Astrocyte of the cerebellum (primary cell): ENCODE measurements around the gene EGR1.
"Not testable (repeated sequence)": the region's sequence is repeated elsewhere in the genome, so short reads cannot be mapped to it uniquely, and the experiment has no call there.

Experiments used
- DNase-seq: peaks from one replicate; pipeline ENCODE4 v3.0.0-alpha.2; 2011; ENCODE audit warnings: low read depth
- H3K4me3 ChIP-seq: 2 replicates; pipeline ENCODE4 v1.5.1; 2011; ENCODE audit warnings: mild to moderate bottlenecking, low read depth, low read length, moderate library complexity
- in situ Hi-C: cut with HindIII; loops from 2 replicates; pipeline ENCODE4 v1.10.0; 2017; ENCODE audit warnings: low sequenced_read_pairs
- TF ChIP-seq, protein P1 (sequence below): IDR thresholded peaks from 2 replicates; pipeline ENCODE4 v1.5.1; 2012; ENCODE audit warnings: low read length, low read depth, moderate library complexity, mild to moderate bottlenecking; ENCODE audit errors: missing control alignments

Gene EGR1

DNA sequence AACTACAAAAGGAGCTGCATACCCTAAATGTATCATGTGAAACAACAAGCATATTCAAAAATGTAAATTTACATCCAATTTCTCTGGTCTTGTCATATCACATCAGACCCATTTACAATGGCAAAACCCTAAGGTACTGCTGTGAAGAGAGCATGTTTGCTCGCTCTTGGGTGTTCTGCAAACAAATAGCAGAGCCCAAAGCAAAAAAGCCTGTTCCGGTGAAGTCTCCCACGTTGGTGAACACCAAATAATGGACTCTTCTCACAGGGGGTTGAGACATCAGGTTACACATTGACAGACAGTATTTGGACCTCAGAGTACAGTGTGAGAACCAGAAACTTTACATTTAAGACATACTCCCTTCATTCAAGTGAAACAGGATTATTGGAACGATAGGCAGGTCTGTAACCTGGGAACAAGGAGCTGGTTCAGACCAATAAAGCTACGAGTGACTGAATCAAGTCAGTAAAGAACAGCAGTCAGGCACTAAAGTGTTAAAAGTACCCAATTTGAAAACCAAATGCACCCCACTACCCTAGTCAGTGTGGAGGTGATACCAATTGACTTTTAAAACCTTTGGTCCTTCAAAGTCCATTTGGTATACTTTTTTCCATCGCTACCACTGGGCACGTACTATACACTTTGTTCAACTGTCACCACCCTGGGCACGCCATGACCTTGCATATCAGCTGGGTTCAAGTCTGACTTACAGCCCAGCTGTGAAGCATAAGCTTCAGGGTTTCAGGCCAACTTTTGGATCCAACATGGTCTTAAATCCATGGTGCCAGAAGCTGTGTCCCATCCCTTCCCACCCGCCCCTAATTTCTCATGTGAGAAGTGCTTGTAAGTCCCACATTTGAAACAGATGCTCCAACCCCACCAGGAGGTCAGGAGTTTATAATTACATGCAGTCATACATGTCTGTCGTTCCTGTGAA lies 41.4 kb downstream of the EGR1 start:
- no peak for DNase-seq
- no peak overlapping the region for H3K4me3 ChIP-seq
- in situ Hi-C loops, result no loop called here
- TF ChIP-seq, protein P1, sequence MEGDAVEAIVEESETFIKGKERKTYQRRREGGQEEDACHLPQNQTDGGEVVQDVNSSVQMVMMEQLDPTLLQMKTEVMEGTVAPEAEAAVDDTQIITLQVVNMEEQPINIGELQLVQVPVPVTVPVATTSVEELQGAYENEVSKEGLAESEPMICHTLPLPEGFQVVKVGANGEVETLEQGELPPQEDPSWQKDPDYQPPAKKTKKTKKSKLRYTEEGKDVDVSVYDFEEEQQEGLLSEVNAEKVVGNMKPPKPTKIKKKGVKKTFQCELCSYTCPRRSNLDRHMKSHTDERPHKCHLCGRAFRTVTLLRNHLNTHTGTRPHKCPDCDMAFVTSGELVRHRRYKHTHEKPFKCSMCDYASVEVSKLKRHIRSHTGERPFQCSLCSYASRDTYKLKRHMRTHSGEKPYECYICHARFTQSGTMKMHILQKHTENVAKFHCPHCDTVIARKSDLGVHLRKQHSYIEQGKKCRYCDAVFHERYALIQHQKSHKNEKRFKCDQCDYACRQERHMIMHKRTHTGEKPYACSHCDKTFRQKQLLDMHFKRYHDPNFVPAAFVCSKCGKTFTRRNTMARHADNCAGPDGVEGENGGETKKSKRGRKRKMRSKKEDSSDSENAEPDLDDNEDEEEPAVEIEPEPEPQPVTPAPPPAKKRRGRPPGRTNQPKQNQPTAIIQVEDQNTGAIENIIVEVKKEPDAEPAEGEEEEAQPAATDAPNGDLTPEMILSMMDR, result no peak

DNA sequence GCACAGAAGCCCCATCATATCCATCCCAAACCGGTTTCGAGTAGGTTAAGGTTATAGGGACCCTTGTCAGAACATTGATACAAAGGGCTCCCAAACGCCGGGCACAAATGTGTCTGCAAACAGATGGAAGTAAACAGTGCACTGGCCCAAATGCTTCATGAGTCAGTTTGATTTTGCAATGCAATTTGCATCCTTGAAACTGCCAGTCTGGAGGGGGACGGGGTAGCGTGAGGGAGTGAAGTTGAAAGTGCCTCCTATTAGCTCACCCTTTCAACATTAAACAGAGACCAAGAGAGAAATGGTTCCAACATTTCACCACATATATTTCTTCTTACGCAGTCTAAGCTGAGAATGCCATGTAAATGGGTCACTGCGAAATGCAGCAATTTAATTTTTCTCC lies 42.2 kb downstream of the EGR1 start:
- in situ Hi-C loops, DNase-seq, H3K4me3 ChIP-seq: not testable (repeated sequence)

DNA sequence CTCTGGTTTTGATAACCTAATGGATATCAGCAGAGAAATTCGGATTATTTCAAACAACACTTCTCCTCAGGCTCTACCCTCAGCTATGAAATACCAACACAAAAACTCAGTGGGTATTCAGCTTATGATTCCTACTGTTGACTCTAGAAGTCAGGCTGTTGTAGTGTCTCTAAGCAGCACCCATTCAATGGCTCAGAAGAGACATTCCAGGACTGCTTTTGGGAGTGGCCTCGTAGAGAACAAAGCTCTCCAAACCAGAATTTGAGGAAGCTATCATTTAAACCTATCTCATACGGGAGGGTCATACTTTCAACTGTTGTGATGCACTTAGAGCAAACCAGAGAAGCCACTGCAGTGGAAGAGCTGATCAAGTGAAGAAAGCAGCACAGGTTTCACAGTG lies 43.7 kb downstream of the EGR1 start:
- in situ Hi-C loops, result no loop called here
- TF ChIP-seq, protein P1, result no peak
- H3K4me3 ChIP-seq, result no peak overlapping the region
- no peak for DNase-seq

DNA sequence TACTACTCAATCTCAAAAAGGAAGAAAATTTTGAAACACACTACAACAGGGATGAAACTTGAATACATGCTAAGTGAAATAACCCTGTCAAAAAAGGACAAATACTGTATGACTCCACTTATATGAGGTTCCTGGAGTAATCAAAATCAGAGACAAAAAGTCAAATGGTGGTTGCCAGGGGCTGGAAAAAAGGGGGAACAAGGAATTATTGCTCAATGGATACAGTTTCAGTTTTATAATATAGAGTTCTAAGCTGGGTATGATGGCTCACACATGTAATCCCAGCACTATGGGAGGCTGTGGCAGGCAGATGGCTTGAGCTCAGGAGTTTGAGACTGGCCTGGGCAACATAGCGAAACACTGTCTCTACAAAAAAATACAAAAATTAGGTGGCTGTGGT lies 48.7 kb downstream of the EGR1 start:
- TF ChIP-seq, protein P1, result no peak
- H3K4me3 ChIP-seq, result no peak overlapping the region
- in situ Hi-C loops, result no loop called here
- DNase-seq, result no peak

DNA sequence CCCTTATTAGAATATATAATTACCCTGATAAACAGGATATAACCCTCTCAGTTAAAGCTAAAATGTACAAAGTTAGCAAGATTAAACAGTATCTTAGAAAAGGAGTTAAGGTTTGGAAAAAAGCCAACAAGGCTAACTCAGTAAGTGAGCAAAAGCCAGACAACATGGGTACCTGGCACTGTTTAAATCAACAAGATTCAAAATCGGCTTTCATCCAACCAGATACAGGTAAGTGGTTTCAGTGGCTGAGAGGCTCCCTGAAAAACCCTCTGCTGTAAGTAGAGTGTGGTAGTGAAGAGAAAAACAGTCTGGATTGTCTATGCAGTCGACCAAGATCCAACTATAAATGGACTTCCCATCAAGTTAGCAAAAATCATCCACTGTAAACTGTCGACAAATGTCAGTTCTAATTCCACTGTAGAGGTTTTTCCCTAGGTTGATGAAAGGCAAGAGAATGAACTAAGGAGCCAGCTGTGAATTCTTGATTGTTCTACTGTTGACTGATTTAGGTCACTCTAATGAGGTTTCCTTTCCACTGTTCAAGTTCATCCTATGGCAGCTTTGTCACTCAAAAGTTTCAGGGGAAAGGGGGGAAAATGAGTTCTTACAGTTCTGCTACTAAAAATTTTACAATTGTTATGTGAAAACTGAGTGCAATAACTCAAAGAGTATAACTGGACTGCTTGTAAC lies 50.4 kb downstream of the EGR1 start:
- H3K4me3 ChIP-seq, result no peak overlapping the region
- in situ Hi-C loops, result no loop called here
- TF ChIP-seq, protein P1, result no peak
- no peak for DNase-seq

DNA sequence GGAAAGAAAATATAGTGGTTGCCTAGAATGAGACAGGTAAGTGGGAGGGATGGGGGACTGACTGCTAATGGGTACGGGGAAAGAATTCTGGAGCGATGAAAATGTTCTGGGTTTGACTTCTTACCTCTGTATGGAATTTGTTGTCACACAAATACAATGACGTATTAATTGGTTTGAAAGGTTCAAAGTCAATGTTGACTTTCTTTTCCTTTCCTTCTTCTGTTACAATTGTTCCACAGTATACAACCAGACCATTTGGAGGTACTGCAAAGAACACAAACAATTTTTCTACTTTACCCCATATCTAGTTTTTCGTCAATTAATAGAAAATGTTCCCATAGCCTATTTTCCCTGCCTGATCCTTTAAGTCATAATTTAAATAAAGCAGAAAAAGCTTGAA lies 52.2 kb downstream of the EGR1 start:
- no peak overlapping the region for H3K4me3 ChIP-seq
- in situ Hi-C loops, result no loop called here
- TF ChIP-seq, protein P1, result no peak
- no peak for DNase-seq
